Measurements from ENCODE around the gene STXBP5.

Gene STXBP5

GRCh38 chr6:147226877-147227276 lies 22.7 kb downstream of the STXBP5 start:
- H3K36me3 ChIP-seq (ENCODE audit: control insufficient read depth in 2 of 2, insufficient read depth in 1 of 2, low read length in 2 of 2) = no peaks in the 10 kb centered on the region; a peak in 1 of 3 replicates
- POLR2A ChIA-PET = no interaction called here
- CTCF ChIA-PET = no interaction called here
- no peak overlapping the region for H3K27ac ChIP-seq (ENCODE audit: extremely low read depth, low read depth, low read length)
- no peak for TF ChIP-seq KLF1 (tag by site-specific recombination; IDR thresholded peaks at IDR 0.05)
- TF ChIP-seq WT1 (tag by site-specific recombination; IDR thresholded peaks at IDR 0.05) = no peak
- no peak for TF ChIP-seq PATZ1 (tag by site-specific recombination; IDR thresholded peaks at IDR 0.05)
- no peak for TF ChIP-seq KLF10 (tag by site-specific recombination; IDR thresholded peaks at IDR 0.05)
- no peak for TF ChIP-seq ZNF274 (IDR thresholded peaks at IDR 0.05; ENCODE audit: low read length)
- no peak for TF ChIP-seq ZNF274 (tag by site-specific recombination; IDR thresholded peaks at IDR 0.05; ENCODE audit: borderline replicate concordance)
- no peaks in the 10 kb centered on the region for H3K9me3 ChIP-seq (ENCODE audit: control insufficient read depth, insufficient read depth, low read depth, low read length)
- peaks cover 4% of the 10 kb centered on the region; the same call in 1 of the 2 replicates for H3K4me1 ChIP-seq (ENCODE audit: control insufficient read depth, insufficient read depth, low read length)
- H3K4me3 ChIP-seq (ENCODE audit: low read depth, low read length) = no peak overlapping the region

DNA sequence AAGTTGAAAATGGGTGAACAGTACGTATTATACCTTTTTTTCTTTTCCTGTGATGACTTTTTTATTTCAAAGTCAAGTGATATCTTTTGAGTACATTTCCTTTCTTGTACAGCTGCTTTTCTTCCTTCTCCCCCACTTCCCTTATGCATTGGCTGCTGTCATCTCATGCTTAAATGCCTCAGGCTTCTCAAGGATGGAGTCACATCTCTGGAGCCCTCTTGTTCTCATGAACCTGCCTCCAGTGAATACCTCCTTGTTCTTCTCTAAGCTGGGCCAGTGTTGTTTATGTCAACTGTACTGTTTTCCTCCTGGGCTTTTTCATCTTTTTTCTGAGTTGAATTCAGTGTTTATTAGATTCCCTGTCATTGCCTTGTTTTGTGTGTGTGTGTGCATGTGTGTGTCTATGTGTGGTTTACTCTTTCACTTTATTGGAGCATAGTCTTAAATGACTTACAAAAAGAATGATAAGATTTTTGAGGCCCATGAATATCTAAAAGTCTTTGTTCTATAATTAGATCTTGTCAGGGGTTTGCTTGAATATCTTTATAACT lies 23.6 kb downstream of the STXBP5 start:
- POLR2A ChIA-PET = no interaction called here
- no peaks in the 10 kb centered on the region for H3K9me3 ChIP-seq (ENCODE audit: control insufficient read depth, insufficient read depth, low read depth, low read length)
- CTCF ChIA-PET = no interaction called here
- peaks cover 4% of the 10 kb centered on the region; the same call in 1 of the 2 replicates for H3K4me1 ChIP-seq (ENCODE audit: control insufficient read depth, insufficient read depth, low read length)
- H3K4me3 ChIP-seq (ENCODE audit: low read depth, low read length) = no peak overlapping the region
- no peaks in the 10 kb centered on the region; a peak in 1 of 3 replicates for H3K36me3 ChIP-seq (ENCODE audit: control insufficient read depth in 2 of 2, insufficient read depth in 1 of 2, low read length in 2 of 2)
- no peak overlapping the region for H3K27ac ChIP-seq (ENCODE audit: extremely low read depth, low read depth, low read length)
- TF ChIP-seq BCL11A (tag by site-specific recombination; IDR thresholded peaks at IDR 0.05; ENCODE audit: low read depth) = no peak

DNA sequence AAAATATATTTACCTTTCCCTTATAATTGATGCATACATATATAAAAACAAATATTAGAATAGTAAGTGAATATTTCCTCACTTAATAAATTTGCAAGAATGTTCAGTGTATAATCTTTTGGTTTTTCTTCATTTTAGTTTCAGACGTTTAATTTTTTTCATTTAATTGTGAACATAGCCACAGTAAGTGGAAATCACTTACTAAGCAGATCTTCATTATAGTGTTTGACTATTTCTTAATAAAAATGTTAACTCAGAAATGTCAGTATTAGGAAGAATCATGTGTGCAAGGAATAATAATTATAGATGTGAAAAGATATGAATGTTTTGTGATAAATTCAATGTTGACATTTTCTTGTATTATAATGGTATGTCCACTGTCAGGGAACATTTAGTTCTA lies 27.4 kb downstream of the STXBP5 start:
- ChIA-PET POLR2A (no interaction called here), CTCF (interaction anchor here (0.6 to 1.1 kb wide), 3 partner anchors 9 to 329 kb away, joined by 3 to 4 read pairs (median 3); no protein-coding TSS in a partner anchor)
- peaks cover 4% of the 10 kb centered on the region; the same call in 1 of the 2 replicates for H3K4me1 ChIP-seq (ENCODE audit: control insufficient read depth, insufficient read depth, low read length)
- no peaks in the 10 kb centered on the region; a peak in 1 of 3 replicates for H3K36me3 ChIP-seq (ENCODE audit: control insufficient read depth in 2 of 2, insufficient read depth in 1 of 2, low read length in 2 of 2)
- no peaks in the 10 kb centered on the region for H3K9me3 ChIP-seq (ENCODE audit: control insufficient read depth, insufficient read depth, low read depth, low read length)
- TF ChIP-seq ZNF24 (tag by site-specific recombination; IDR thresholded peaks at IDR 0.05) (no peak), REST (tag by site-specific recombination; IDR thresholded peaks at IDR 0.05) (no peak)
- H3K27ac ChIP-seq (ENCODE audit: extremely low read depth, low read depth, low read length) = no peak overlapping the region
- H3K4me3 ChIP-seq (ENCODE audit: low read depth, low read length) = no peak overlapping the region

GRCh38 chr6:147234685-147235084 lies 30.5 kb downstream of the STXBP5 start:
- CTCF ChIA-PET = interaction anchor here (0.7 kb wide), 1 partner anchor 333 kb away, joined by 4 read pairs; no protein-coding TSS in a partner anchor
- Histone ChIP-seq H3K4me1 (ENCODE audit: control insufficient read depth, insufficient read depth, low read length) (no peaks in the 10 kb centered on the region), H3K36me3 (ENCODE audit: control insufficient read depth in 2 of 2, insufficient read depth in 1 of 2, low read length in 2 of 2) (peaks cover 0 to 3% of the 10 kb centered on the region in 2 experiments; a peak in 2 of 3 replicates), H3K4me3 (ENCODE audit: low read depth, low read length) (no peak overlapping the region), H3K9me3 (ENCODE audit: control insufficient read depth, insufficient read depth, low read depth, low read length) (no peaks in the 10 kb centered on the region), H3K27ac (ENCODE audit: extremely low read depth, low read depth, low read length) (no peak overlapping the region)
- TF ChIP-seq ZNF341 (tag by site-specific recombination; IDR thresholded peaks at IDR 0.05; ENCODE audit: low read depth) = no peak
- no peak for TF ChIP-seq ZNF266 (tag by site-specific recombination; IDR thresholded peaks at IDR 0.05; ENCODE audit: low read depth)
- TF ChIP-seq ZNF16 (tag by site-specific recombination; IDR thresholded peaks at IDR 0.05; ENCODE audit: low read depth) = no peak
- TF ChIP-seq ZNF37A (tag by site-specific recombination; IDR thresholded peaks at IDR 0.05) = no peak
- no peak for TF ChIP-seq ZBTB26 (tag by site-specific recombination; optimal IDR thresholded peaks at IDR 0.05)
- TF ChIP-seq WT1 (tag by site-specific recombination; IDR thresholded peaks at IDR 0.05) = no peak
- POLR2A ChIA-PET = no interaction called here

Measured in HEK293 (cell line).